NCI-H187 treated with DMSO at 0.1 percent for 48 hours (cell line): Measurements from ENCODE around the gene AKAP13.
"Not testable (repeated sequence)": the region's sequence is repeated elsewhere in the genome, so short reads cannot be mapped to it uniquely, and the experiment has no call there.

Source experiments
- DNase-seq: peaks from one replicate; lab custom pipeline; 2025; lab: John Stamatoyannopoulos, UW

AKAP13 gene, protein sequence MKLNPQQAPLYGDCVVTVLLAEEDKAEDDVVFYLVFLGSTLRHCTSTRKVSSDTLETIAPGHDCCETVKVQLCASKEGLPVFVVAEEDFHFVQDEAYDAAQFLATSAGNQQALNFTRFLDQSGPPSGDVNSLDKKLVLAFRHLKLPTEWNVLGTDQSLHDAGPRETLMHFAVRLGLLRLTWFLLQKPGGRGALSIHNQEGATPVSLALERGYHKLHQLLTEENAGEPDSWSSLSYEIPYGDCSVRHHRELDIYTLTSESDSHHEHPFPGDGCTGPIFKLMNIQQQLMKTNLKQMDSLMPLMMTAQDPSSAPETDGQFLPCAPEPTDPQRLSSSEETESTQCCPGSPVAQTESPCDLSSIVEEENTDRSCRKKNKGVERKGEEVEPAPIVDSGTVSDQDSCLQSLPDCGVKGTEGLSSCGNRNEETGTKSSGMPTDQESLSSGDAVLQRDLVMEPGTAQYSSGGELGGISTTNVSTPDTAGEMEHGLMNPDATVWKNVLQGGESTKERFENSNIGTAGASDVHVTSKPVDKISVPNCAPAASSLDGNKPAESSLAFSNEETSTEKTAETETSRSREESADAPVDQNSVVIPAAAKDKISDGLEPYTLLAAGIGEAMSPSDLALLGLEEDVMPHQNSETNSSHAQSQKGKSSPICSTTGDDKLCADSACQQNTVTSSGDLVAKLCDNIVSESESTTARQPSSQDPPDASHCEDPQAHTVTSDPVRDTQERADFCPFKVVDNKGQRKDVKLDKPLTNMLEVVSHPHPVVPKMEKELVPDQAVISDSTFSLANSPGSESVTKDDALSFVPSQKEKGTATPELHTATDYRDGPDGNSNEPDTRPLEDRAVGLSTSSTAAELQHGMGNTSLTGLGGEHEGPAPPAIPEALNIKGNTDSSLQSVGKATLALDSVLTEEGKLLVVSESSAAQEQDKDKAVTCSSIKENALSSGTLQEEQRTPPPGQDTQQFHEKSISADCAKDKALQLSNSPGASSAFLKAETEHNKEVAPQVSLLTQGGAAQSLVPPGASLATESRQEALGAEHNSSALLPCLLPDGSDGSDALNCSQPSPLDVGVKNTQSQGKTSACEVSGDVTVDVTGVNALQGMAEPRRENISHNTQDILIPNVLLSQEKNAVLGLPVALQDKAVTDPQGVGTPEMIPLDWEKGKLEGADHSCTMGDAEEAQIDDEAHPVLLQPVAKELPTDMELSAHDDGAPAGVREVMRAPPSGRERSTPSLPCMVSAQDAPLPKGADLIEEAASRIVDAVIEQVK (N-terminal part only)

DNA sequence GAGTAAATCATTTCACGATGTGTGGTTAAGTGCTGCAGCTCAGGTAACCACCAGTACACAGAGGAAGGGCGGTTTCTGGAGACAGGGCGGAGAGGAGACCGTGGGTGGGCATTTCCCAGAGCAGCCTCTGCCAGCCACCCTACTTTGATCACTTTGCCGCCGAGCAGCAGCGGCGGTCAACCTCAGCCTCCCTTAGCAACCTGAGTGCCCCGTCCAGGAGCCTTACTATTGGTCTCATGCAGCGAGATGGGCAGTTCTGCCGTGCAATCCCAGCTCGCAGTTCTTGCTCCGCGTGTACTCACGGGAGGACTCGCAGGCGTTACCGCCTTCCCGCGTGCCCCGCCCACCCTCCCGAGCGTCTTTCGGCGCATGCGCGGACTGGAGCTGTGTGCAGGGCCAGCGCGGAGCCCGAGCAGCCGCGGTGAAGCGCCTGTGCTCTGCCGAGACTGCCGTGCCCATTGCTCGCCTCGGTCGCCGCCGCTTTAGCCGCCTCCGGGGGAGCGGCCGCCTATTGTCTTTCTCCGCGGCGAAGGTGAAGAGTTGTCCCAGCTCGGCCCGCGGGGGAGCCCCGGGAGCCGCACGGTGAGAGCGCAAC lies at the start of gene AKAP13:
Gene AKAP13, plus strand, starts transcription at position 387 of the 595 bp plus-strand sequence. CDS start 105,118 bp downstream, outside the sequence.
- DNase-seq, result peak; percentile 76

DNA sequence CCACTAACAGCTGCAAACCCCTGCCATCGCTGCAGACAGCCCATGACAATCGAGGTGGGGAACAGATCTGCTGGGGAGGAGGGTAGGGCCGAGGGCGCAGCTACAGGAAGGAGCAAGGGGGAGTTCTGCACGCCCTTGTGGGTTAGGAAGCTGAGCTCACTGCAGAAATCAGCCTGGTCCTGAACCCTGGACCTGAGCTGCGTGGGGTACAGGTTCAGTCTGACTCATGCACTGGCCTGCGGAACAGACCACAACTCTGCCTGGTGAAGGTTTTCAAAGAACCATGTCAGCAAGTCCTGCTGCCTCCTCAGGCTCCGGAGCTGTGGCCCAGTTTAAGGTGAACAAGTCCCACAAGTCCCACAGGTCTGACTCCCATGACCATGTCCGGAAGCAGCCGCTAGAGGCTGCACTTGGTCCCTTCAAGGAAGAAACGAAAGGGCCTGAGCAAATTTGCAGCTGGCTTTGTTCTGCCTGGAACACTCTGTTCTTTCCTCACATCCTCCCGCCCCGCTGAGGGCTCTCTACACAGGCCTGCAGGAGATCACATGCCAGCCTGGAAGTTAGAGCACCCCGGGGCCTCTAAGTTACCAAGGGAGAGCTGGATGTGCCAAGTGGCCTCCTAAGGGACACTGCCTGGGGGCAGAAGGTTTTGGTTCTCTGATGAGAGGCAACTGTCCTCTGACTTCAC lies 49.4 kb upstream of the AKAP13 start:
- peak; percentile 15 for DNase-seq

DNA sequence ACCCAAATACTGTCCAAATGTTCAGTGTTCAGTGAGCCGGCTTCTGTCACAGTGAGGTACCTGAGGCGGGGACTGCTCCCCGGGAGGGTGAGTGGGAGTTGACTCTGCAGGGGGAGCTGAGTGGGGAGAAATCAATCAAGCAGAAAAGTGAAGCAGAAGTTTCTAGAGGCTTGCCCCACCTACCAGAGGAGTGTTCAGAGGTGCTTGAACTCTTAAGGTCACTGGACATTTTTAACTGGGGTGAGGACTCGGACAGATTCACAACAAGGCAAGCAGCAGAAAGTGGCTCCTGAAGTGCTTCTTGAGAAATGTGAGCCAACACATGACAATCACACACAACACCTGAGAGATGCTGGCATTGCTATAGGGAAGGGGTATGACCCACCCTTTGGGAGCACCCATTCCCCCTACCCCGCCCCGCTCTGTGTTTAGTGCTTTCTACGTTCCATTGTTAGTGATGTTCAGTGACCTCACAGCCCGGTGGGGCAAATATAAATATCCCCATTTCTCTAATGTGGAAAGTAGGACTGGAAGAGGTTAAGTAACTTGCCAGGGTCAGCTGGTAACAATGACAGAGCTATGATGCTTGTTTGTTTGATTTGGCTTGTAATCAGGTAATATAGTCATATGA lies 48.6 kb upstream of the AKAP13 start:
- no peak for DNase-seq

DNA sequence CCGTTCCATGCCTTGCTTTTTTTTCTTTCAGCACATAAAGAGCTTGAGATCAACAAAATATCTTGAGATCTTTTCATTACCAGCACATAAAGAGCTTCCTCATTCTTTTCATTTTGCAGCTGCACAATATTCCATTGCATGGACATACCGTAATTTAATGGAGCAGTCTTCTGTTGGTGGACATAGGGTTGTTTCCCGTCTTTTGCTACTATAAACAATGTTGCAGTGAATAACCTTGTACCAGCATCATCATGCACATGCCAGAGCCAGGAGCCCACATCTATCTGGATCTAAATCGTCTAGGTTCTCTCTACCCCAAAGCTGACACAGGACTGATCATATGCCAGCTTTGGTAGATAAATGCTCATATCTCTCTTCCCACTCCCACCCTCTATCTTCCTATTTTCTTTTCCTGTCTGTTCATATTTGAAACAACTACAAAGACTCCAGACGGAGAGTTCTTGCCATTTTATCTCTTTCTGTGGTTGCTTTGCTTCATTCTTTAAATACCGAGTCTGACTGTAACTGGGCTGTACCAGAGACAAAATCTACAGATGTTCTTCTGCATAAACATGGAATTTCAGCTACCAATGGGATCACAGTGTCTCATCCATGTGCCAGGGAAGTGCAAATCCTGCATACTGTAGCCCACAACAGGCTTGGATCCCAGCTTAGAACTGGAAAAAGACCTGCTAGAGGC lies 47.1 kb upstream of the AKAP13 start:
- no peak for DNase-seq

DNA sequence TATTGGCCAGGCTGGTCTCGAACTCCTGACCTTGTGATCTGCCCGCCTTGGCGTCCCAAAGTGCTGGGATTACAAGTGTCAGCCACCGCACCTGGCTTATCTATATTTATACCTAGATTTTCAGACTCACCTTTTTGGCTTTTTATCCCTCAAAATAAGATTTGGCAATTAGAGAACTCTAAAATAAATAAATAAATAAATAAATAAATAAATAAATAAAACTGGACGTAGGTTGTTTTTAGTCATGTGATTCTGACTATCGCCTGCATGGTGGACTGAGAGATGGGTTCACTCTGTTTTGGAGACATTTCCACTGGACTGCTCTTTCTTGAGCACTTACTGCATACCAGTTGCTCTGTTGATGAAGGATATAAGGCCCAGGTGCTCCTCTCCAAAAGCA lies 46.2 kb upstream of the AKAP13 start:
- DNase-seq, result no peak

DNA sequence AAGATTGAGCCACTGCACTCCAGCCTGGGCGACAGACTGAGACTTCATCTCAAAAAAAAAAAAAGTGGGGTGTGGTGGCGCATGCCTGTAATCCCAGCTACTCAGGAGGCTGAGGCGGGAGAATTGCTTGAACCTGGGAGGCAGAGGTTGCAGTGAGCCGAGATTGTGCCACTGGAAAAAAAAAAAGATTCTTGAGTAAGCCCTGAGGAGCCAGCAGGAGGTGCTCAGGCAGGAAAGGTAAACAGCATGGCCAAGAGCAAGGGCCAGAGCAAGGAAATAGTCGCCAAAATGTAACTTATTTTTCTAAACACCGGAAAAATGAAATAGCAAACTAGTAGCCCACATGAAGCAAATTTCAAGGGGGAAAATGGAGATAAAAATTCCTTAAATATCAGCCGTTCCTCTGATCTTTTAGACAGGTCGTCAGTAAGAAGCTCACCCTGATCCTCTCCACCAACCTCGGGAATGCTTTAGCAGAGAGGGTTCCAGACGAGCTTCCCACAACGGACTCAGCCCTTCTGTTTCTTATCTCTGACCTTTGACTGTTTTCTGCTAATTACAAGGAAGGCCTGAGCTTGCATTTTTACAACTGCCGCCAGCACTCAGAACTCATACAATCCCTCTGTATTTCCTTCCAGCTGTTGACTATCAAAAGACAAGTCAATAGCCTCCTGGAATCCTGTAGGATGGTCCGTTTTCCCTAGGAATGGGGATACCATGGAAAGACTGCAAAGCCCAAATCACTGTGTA lies 45.0 kb upstream of the AKAP13 start:
- no peak for DNase-seq

DNA sequence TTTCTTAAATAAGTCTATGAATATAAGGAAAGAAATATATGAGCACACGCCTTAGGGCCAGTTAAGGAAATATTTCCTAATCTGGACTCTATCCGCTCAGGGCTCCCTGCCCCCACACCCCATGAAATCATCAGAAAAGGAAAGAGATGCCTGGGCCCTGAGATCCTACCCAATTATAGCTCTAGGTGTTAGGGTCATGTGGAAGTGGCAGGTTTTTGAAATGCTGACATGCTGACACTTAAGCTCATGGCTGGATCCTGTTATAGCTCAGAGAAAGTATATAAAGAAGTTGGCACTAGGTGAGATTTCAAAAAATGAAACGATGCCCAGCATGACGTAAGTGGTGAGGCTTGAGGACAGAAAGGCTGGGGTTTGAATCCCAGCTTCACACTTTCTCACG lies 43.5 kb upstream of the AKAP13 start:
- DNase-seq, result no peak

DNA sequence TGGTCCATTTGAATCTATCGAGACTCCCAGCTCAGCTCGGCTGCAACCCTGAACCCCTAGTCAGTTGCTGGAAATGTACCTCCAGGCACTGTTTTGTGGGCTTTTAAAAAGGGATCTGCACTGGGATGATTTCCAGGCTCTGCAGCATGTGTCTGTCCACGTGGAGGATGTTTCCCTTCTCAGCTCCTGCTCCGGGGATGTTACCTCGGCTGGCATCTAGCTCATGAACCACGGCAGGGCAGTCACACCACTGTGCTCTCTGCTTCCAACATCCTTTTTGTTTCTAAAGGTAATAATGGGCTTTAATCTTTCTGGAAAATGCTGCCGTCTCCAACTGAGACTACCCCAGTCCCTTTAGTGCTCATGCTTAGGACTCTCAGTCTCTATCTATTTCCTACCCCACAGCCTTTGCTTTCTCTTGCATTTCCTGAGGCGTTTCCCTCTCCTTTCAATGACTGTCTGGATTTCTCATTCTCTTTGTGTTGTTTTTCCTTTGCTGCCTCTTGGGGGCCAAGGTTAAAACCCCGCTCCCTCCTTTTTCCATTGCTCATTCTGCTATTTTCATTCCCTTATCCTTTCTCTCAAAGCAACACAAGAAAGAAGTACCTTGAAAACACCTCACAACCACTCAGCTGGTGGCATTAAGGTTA lies 42.9 kb upstream of the AKAP13 start:
- DNase-seq, result no peak

DNA sequence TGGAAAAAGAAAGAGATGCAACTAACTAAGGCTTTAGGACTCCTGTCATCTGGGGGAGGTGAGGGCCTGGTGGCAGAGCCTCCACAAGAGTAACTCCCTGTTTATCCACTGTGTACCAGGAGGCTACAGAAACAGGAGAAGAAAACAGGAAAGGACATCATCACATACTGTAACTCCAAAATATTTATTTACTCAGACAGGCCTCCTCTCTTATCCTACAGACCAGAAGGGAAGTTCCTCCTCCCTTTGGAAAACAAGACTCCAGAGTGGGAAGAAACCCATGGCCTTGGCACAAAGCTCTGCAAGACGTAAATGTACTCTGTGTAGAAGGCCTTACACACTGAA lies 40.1 kb upstream of the AKAP13 start:
- no peak for DNase-seq

DNA sequence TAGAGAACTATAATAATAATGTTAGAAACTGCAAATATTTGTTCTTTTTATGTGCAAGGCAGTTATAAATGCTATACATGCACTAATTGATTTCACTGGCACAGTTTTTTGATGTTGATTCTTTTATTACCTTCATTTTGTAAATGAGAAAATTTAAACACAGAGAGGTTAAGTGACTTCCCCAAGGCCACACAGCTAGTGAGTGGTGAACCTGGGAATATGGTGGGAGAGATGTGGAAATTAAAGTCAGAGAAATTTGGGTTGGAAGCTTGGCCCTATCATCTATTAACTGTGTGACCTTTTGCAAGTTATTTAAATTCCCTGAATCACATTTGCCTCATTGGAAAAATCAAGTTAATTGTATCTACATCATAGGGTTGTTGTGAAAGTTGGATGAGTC lies 39.6 kb upstream of the AKAP13 start:
- no peak for DNase-seq

DNA sequence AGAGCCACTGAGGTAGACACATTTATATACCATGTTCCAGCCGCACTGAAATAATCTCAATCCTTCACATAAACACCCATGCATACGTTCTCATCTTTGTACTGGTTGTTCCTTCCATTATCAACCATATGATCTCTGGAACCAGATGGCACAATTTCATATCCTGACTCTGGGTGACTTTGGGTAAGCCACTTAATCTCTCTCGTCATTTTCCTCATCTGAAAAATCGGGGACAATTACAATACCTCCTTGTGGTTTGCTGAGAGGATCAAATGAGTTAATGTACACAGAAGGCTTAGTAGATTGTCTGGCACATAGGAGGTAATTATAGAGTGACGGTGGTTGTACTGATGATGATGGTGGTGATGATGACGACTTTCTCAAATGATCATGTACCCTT lies 38.2 kb upstream of the AKAP13 start:
- DNase-seq, result not testable (repeated sequence)

DNA sequence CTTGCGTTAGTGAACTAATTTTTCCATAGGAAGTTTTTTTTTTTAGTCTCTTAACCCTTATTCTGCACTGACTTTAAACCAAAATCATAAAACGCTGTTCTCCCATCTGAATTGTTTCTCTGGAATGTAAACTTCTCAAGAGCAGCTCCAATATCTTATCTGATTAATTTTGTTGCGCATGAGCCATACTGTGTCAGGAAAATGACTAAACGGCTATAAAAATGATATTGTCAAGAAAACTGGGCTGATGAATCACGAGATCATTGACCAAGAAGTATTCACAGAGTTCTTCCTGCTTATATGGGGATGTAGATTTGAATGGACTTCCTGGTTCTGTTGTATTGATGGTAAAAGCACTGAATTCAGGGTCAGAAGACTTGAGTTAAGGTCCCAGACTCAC lies 37.0 kb upstream of the AKAP13 start:
- not testable (repeated sequence) for DNase-seq

DNA sequence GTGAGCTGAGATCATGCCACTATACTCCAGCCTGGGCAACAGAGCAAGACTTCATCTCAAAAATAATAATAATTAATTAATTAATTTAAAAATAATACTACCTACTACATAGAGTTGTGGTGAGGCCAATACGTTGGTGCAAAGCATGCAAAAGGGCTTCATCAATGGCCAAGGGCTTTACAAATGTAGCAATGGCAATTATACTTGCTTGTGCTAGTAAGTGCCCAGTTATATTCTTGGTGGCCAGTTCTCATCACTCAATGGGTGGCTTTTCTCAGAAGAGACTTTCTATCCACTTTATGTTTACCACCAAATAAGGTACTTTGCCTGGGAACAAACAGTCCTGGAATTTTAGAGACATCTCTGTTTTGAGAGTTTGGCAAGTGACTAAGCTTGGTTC lies 36.2 kb upstream of the AKAP13 start:
- DNase-seq, result not testable (repeated sequence)

DNA sequence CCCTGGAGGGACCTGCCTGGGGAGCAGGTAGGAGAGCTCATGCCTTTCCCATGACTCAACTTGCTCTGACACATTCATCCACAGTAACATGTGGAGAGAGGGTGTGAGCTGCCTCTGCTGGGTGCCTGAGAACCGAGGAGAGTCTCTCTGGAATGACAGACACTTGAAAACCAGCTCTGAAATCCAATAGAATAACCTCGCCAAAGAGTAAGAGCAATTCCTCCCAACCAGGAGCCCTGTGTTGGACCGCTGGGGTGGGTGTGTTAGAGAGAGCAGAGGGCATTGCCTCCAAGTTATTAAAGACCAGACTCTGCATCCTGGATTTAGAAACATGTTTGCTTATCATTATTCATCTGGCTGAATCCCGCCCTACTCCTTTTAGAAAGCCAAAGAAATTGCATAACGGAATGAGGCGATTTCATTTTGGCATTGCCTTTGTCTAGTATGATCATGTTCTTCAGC lies 35.7 kb upstream of the AKAP13 start:
- not testable (repeated sequence) for DNase-seq

DNA sequence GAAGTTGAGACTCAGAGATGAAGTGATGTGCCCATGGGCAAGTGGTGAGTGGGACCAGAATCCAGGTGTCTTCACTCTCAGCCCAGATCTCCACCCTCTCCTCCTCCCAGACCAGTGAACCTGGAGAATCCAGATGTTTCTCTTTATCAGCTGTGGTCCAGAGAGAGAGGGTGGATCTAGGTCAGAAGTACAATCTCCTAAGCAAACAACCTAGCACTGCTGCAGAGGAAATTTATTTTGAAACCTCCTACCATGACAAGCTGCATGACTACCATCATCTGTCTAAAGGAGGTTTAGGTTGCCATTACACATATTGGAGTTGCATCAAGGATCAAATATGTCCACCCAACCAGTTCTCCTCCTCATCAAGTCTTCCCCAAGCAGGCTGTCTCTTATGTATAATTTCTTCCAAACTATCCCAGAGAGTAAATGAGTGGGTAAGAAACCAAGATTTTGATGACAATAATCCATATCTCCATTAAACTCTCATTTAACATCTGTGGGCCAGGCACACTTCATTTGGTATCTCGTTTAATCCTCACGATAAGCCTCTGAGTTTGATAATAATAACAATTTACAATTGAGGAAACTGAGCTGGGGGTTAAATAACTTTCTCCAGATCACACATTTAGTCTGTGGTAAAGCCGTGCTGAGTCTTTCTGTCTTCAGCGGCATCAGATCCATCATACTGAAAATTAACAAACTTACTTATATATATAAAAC lies 35.0 kb upstream of the AKAP13 start:
- DNase-seq, result not testable (repeated sequence)

DNA sequence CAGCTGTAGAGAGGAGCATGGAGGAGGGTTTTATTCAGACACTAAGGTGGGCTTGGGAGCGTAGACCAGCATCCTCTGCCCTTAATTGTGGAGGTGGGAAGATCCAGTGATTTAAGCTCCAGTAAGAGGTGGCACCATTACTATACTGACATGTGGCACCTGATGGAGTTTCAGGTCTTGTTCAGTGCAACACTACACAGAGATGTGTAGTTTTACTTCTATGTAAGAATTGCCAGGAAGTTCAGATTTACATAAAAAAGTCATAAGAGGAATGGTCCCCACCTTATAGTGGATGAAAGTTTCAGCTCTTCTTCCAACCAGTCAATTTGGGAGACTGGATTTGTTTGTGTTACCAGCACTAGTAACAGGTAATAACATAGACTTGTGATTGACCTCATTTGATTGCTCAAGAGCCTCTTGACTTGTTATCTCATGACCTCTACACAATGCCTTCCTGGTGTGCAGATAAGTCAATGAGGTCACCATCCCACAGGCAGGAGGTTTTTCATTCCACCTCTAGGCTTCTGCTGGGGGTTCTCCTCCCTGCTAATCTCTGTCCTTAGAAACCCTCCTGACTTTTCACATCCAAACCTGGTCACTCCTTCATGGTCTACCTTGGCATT lies 33.8 kb upstream of the AKAP13 start:
- DNase-seq, result not testable (repeated sequence)

DNA sequence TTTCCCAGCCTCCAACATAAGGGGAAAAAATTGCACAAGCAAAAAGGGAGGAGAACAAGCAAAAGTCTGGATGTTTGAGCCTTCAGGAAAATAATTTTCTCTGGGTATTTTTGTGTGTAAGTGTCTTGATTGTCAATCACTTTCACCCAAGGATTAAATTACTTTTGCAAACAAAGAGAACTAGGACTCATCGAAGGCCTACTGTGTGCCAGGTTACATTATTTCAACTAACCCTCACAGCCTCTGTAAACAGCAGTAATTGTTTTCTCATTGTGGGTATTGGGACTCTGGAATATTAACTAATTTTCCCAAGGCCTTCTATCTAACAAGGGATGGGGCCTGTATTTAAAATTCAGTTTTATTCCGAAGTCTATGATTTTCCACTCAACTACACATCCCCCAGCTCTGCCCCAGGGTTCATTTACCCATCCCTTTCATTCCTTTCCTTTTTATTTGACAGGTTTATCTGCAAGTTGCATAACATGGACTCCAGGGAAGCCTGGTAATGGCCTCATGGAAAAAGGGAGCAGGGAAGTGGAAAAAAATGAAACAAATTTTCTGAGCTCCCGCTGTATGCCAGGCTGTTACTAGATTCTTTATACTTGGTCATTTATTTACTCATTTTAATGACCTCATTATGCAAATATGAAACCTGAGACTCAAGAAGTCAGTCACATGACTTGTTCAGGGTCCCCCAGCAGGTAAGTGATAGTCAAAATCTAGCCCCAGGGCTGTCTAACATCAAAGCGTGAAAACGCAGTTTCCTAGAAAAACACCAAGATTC lies 32.9 kb upstream of the AKAP13 start:
- not testable (repeated sequence) for DNase-seq
